Left ventricle myocardium inferior (tissue), 1 donor: ENCODE data around the gene SORCS2. TPM values are rescaled to one million over a fixed set of nuclear protein-coding genes. Genes with fewer than 3 reads are reported as not detected.

Source experiments
- DNase-seq: peaks from one replicate; pipeline ENCODE4 v3.0.0-alpha.2; 2020
- H3K27ac ChIP-seq: fragments of 200-600 bp; replicated peaks from 2 replicates; pipeline ENCODE4 v1.8.0; 2021
- H3K27me3 ChIP-seq: fragments of 200-600 bp; 2 replicates; pipeline ENCODE4 v1.8.0; 2021; ENCODE audit warnings: low read depth
- H3K36me3 ChIP-seq: fragments of 200-600 bp; 2 replicates; pipeline ENCODE4 v1.8.0; 2021
- H3K4me1 ChIP-seq: fragments of 200-600 bp; 2 replicates; pipeline ENCODE4 v1.8.0; 2021
- H3K4me3 ChIP-seq: fragments of 200-600 bp; 2 replicates; pipeline ENCODE4 v1.8.0; 2021; ENCODE audit warnings: mild to moderate bottlenecking, moderate library complexity
- H3K9me3 ChIP-seq: fragments of 200-600 bp; replicated peaks from 2 replicates; pipeline ENCODE4 v1.8.0; 2021
- intact Hi-C: fragments of 100-400 bp; cut with micrococcal nuclease; formaldehyde crosslinking; loops from one replicate; pipeline ENCODE4 v1.11.0; 2022
- total RNA-seq: library from RNA; stranded (reverse); fragmentation: NEBNext Ultra II Directional; extraction: Animal tissue kit (Norgen Biotek cat#: 25700); gene quantifications from one replicate; pipeline ENCODE4 v1.2.1, GENCODE V29; 2021
- TF ChIP-seq, protein P1 (sequence below): fragments of 200-600 bp; IDR thresholded peaks from 2 replicates; pipeline ENCODE4 v1.8.0; 2021; ENCODE audit warnings: antibody characterized with exemption, mild to moderate bottlenecking, borderline replicate concordance
- donor health status: DM: no; HTN: yes; CAD: no; lungs with severe emphysema.

SORCS2 gene
- total RNA-seq, 1 donor from 2014 or later = 1.2 TPM

DNA sequence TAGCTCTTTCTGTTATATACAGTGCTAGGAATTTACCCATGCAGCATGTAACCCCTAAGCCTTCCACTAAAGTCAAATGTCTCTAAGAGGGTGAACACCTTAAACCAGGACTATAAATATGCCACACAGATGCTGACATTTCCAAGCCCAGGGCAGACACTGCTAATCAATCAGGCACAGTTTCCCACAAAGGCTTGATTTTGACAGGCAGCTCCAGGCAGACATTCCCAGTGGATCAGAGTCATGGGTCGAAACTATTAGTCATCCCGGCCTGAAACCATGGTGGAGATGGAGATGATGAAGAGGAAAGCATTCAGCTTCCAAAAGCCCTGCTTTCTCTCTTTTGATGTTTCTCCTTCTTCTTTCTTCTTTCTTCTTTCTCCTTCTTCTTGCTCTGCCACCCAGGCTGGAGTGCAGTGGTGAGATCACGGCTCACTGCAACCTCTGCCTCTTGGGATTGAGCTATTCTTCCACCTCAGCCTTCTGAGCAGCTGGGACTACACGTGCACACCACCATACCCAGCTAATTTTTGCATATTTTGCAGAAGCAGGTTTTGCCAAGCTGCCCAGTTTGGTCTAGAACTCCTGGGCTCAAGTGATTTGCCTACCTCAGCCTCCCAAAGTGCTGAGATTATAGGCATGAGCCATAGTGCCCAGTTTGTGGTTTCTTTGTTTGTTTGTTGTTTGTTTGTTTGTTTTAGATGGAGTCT lies 21.0 kb upstream of the SORCS2 start:
- no peak for DNase-seq
- Histone ChIP-seq H3K36me3 (no peaks in the 10 kb centered on the region), H3K9me3 (no peaks in the 10 kb centered on the region), H3K4me3 (no peak overlapping the region), H3K4me1 (no peaks in the 10 kb centered on the region), H3K27me3 (peaks cover 3% of the 10 kb centered on the region), H3K27ac (no peak overlapping the region)
- TF ChIP-seq, protein P1, sequence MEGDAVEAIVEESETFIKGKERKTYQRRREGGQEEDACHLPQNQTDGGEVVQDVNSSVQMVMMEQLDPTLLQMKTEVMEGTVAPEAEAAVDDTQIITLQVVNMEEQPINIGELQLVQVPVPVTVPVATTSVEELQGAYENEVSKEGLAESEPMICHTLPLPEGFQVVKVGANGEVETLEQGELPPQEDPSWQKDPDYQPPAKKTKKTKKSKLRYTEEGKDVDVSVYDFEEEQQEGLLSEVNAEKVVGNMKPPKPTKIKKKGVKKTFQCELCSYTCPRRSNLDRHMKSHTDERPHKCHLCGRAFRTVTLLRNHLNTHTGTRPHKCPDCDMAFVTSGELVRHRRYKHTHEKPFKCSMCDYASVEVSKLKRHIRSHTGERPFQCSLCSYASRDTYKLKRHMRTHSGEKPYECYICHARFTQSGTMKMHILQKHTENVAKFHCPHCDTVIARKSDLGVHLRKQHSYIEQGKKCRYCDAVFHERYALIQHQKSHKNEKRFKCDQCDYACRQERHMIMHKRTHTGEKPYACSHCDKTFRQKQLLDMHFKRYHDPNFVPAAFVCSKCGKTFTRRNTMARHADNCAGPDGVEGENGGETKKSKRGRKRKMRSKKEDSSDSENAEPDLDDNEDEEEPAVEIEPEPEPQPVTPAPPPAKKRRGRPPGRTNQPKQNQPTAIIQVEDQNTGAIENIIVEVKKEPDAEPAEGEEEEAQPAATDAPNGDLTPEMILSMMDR = no peak
- intact Hi-C loops = no loop called here

DNA sequence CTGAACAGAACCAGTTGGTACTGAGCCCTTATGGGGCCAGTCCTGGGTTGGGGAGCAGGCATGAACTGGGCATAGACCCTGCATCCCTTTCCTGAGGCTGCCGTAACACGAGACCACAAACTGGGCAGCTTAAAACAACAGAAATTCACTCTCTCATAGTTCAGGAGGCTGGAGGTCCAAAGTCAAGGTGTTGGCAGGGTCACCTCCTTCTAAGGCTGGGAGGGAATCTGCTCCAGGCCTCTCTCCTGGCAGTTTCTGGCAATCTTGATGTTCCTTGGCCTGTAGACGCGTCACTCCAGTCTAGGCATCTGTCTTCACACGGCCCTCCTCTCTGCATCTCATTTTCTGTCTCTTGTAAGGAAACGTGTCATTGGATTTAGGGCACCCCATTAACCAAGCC lies 19.8 kb upstream of the SORCS2 start:
- Histone ChIP-seq H3K36me3 (no peaks in the 10 kb centered on the region), H3K4me1 (no peaks in the 10 kb centered on the region), H3K4me3 (no peak overlapping the region), H3K9me3 (no peaks in the 10 kb centered on the region), H3K27ac (no peak overlapping the region), H3K27me3 (peaks cover 3% of the 10 kb centered on the region)
- intact Hi-C loops = no loop called here
- DNase-seq = no peak
- TF ChIP-seq, protein P1 = no peak

DNA sequence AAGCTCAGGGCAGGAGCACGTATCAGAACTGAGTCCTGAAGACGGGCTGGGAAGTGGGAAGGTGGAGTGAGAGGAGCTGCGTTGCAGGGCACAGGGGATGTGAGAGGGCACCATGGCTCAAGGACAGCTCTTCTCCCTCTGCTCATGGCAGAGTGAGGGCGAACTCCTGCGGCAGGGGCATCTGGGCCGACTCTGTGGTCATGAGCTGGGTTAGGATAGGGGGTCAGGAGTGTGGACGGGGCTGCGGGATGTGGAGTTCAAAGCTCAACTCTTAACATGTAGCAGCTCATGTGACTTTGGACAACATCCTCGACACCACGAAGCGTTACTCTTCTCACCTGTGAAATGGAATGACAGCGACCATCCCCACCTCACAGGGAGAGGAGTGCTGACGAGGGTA lies 19.4 kb upstream of the SORCS2 start:
- Histone ChIP-seq H3K4me1 (no peaks in the 10 kb centered on the region), H3K36me3 (no peaks in the 10 kb centered on the region), H3K4me3 (no peak overlapping the region), H3K27ac (no peak overlapping the region), H3K27me3 (peaks cover 3% of the 10 kb centered on the region), H3K9me3 (no peaks in the 10 kb centered on the region)
- TF ChIP-seq, protein P1 = no peak
- DNase-seq = no peak
- intact Hi-C loops = no loop called here

DNA sequence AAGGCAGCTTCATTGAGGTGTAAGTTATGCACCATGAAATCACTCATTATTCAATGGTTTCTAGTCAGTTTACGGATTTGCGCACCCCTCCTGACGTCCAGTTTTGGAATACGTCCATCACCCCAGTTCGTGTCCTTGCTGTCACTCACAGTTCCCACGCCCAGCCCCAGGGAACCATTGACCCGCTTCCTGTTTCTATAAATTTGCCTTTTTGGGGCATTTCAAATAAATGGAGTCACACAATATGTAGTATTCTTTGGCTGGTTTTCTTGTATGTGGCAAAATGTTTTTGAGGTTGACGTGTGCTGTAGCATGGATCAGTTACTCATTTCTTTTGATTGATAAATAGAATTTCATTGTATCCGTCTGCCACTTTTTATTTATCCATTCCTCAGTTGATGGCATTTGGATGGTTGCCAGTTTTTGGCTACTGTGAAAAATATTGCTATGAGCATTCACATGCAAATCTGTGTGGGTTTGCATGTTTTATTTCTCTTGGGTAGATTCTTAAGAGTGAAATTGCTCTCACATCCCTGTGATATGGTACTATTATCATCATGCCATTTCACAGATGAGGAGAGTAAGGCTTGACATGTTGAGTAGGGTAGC lies 18.4 kb upstream of the SORCS2 start:
- intact Hi-C loops = no loop called here
- Histone ChIP-seq H3K27ac (no peak overlapping the region), H3K4me1 (no peaks in the 10 kb centered on the region), H3K9me3 (peaks cover 2% of the 10 kb centered on the region), H3K4me3 (no peak overlapping the region), H3K27me3 (peaks cover 3% of the 10 kb centered on the region), H3K36me3 (no peaks in the 10 kb centered on the region)
- TF ChIP-seq, protein P1 = no peak
- no peak for DNase-seq

DNA sequence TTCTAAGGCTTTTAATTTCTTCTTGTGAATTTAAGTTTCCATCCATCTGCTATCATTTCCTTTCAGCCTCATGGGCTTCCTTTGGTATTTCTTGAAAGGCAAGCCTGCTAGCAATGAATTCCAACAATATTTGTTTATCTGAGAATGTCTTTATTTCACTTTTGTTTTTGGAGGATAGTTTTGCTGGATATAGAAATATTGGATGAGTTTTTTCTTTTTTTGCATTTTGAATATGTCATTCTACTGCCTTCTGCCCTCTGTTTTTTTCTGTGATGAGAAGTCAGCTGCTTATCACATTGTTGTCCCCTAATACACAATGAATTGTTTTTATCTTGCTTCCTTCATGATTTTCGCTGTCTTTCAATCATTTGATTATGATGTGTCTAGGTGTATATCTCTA lies 13.2 kb upstream of the SORCS2 start:
- Histone ChIP-seq H3K27ac (no peak overlapping the region), H3K4me3 (no peak overlapping the region), H3K9me3 (peaks cover 16% of the 10 kb centered on the region), H3K4me1 (no peaks in the 10 kb centered on the region), H3K36me3 (no peaks in the 10 kb centered on the region), H3K27me3 (no peaks in the 10 kb centered on the region)
- TF ChIP-seq, protein P1 = no peak
- DNase-seq = no peak
- intact Hi-C loops = no loop called here
